GM21723 (cell line): ENCODE data around the gene FAM13C.
"Not testable (repeated sequence)": the region's sequence is repeated elsewhere in the genome, so short reads cannot be mapped to it uniquely, and the experiment has no call there.

Experiments used
- ATAC-seq: cut with Tn5 transposase; IDR thresholded peaks from one replicate; pipeline ENCODE4 v1.9.1; 2021; ENCODE audit warnings: mild to moderate bottlenecking, moderate library complexity; ENCODE audit not compliant: unreplicated experiment

FAM13C gene

GRCh38 chr10:59239108-59239507 lies 123.2 kb downstream of the FAM13C start:
- not testable (repeated sequence) for ATAC-seq

GRCh38 chr10:59237775-59238174 lies 124.6 kb downstream of the FAM13C start:
- ATAC-seq: no peak

GRCh38 chr10:59236064-59236697 lies 126.2 kb downstream of the FAM13C start:
- no peak for ATAC-seq

GRCh38 chr10:59234816-59235429 lies 127.4 kb downstream of the FAM13C start:
- ATAC-seq: no peak

- ATAC-seq: no peak
These were observed 128.2 kb downstream of the FAM13C start for GRCh38 chr10:59234194-59234593.

GRCh38 chr10:59229441-59229840 lies 132.9 kb downstream of the FAM13C start:
- no peak for ATAC-seq

- no peak for ATAC-seq
These were observed 135.1 kb downstream of the FAM13C start for GRCh38 chr10:59227136-59227673.

GRCh38 chr10:59225211-59225610 lies 137.1 kb downstream of the FAM13C start:
- no peak for ATAC-seq

GRCh38 chr10:59223597-59223996 lies 138.8 kb downstream of the FAM13C start:
- ATAC-seq: not testable (repeated sequence)

- no peak for ATAC-seq
These were observed 139.6 kb downstream of the FAM13C start for GRCh38 chr10:59222788-59223187.

GRCh38 chr10:59216178-59216869 lies 146.0 kb downstream of the FAM13C start:
- no peak for ATAC-seq

- ATAC-seq: no peak
These were observed 148.2 kb downstream of the FAM13C start for GRCh38 chr10:59214160-59214559.

- ATAC-seq: no peak
These were observed 150.0 kb downstream of the FAM13C start for GRCh38 chr10:59212301-59212798.

- ATAC-seq: no peak
These were observed 156.1 kb downstream of the FAM13C start for GRCh38 chr10:59206204-59206720.
